Stimulated activated CD4-positive, alpha-beta T cell treated with anti-CD3 and anti-CD28 coated beads, TNF-alpha, amount 100 ng/mL, for 24 hours (primary cell): ENCODE results near the gene HS3ST5.

Experiments used
- DNase-seq, 3 experiments: peaks; one replicate each; pipeline ENCODE4 v3.0.0-alpha.2; 2020; ENCODE audit warnings: low read depth in 3 of 3

The HS3ST5 gene, protein sequence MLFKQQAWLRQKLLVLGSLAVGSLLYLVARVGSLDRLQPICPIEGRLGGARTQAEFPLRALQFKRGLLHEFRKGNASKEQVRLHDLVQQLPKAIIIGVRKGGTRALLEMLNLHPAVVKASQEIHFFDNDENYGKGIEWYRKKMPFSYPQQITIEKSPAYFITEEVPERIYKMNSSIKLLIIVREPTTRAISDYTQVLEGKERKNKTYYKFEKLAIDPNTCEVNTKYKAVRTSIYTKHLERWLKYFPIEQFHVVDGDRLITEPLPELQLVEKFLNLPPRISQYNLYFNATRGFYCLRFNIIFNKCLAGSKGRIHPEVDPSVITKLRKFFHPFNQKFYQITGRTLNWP

DNA sequence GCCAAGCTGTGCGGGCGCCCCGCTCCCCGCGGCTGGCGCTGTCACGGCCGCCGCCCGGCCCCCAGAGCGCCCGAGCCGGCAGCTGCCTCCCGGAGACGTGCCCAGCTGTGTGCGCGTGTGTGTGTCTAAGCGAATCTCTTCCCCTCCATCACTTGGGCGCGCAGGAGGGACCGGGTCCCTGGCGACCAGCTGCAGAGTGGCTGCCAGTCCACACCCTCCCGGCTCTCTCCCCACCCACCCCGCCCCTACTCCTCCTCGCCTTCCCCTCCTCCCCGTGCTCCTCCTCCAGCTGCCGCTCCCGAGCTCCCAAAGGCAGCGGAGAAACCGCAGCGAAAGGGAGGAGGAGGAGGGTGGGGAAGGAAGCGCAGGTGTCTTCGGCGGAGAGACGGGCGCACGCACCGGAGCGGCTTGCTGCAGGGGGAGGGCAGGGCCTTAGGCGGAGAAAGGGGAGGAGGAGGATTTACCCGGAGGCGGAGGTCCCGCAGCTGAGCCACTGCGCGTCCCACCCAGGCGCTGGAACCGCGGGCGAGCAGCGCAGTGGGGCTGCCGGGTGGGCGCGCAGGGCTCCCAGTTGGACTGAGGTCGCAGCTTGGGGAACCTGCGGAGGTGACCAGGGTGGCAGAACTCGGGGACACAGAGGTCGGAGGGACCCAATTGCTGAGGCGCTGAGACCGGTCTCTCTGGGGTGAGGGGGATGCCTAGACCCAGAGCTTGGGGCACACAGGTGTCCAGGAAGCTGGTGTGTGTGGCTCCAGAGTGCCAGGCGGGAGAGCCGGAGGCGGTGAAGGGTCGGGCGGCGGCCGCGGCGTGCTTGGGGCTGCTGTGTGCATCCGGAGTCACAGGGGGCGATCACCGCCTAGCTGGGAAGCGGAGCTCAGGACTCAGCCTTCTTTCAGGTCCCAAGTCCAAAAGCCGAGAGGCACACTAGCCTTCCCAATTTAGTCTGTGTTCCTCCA, at the start of gene HS3ST5:
HS3ST5 (minus strand) TSS at position 198 of the 956 bp plus-strand sequence. CDS start 280,178 bp downstream, outside the sequence.
- DNase-seq, result no peak

DNA sequence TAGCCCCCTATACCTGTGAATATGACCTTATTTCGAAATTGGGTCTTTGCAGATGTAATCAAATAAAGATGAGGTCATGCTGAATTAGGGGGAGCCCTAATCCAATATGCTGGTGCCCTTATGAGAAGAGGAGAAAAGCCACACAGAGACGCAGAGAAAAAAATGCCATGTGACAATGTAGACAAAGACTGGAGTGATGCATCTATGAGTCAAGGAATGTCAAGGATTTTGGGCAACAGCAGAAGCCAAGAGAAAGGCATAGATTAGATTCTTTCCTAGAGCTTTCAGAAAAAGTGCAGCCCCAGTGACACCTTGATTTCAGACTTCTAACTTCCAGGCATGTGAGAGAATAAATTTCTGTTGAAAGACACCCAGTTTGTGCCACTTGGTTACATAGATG, 47.4 kb upstream of the HS3ST5 start:
- no peak for DNase-seq

DNA sequence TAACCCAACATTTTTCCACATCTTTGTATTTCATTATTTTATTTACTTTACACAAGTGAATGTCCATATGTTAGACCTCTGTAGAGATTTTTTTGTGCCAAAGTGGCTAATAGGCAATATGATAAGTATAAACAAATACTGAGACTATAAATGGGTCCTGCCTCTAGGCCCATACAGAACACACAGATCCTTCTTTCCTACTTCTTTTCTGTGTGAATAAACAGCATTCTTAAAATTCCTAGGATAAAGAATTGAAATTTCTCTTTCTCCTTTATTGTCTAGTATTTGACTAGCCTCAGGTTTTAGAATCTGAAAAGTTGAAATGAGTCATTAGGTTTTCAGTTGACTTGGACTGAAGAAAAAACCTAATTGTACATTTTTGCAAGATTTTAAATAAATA, 46.3 kb upstream of the HS3ST5 start:
- no peak for DNase-seq

DNA sequence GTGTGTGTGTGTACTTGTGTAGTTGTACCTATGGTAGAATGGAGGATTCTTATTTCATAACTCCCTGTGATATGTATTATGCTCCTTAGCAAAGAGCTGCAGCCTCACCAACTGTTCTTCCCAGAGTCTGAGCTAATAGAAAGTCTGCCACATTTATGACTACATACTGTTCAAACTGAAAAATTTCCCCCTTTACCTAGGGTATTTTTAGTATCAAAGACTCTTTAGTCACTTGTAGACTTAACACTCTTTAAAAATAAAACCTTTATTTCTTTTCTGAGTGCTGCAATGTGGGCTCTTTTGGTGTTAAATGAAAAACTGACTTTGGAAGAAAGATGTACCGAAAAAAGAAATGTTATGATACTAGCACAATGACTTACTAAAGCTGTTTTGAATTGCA, 39.6 kb upstream of the HS3ST5 start:
- no peak for DNase-seq

DNA sequence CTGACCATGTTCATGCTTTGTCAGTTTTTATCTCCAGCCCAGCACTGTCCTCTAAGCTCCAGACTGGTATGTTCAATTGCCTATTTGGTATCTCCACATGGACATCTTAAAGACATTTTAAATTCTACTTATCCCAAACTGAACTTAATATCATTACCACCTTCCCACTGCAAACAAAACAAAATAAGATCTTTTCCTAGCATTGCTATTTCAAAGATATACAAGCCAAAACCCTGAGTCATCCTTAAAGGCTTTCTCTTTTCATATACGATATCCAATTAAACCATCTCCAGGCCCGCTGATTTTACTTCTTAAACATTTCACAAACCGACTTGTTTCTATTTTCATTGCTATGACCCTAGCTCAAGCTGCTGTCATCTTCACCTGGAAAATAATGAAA, 35.1 kb upstream of the HS3ST5 start:
- DNase-seq, result no peak

DNA sequence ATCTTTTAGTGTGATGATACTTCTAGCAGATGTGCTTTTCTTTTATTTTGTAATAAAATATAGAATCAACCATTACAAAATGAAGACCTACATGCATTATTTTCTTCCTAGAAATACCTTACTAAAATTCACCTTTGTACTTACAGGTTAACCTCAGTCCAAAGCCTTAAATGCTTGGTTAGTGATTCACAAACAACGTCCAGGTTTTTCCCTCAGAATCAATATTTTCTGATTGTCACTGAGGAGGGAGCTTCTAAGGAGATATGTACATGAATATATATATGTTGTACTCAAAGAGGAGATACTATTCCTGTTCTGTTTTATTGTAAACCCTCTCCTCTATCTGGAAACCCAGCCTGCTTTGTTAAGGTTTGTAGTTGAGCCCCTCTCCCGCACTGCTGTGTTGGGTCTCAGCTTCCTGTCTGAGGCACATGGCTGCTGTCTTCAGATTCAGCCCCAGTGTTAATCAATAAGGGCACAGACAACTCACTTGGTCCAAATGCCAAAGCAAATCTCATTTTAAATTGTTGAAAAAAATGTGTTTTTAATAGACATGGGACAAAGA, 33.9 kb upstream of the HS3ST5 start:
- DNase-seq, result no peak

DNA sequence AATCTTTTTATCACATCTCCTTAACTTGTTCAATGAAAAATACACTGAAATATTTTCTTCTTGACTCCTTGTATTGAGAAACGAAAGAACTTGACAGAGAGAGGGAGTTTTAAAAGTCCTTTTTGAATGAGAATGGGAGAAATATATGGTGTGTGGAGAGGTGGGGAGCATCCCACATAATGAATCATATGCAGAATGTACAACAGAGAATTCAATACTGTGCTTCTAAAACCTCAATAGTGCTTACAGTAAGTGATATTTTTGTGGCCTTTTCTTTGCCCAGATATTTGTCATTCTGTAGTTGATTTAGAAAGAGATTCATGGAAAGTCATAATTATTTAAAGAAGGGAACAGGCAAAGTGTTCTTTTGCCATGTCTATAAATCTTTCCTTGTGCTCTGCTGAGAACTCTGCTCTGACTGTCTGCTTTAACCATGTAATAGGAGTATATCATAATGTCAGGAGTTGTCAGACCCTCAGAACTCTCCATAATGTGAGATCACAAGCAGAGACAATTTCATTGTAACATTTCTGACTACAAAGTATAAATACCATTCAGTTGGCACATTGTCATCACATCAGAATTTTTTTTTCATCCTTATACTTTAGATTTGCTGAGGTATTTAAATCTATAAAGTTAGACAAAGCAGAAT, 32.8 kb upstream of the HS3ST5 start:
- no peak for DNase-seq

DNA sequence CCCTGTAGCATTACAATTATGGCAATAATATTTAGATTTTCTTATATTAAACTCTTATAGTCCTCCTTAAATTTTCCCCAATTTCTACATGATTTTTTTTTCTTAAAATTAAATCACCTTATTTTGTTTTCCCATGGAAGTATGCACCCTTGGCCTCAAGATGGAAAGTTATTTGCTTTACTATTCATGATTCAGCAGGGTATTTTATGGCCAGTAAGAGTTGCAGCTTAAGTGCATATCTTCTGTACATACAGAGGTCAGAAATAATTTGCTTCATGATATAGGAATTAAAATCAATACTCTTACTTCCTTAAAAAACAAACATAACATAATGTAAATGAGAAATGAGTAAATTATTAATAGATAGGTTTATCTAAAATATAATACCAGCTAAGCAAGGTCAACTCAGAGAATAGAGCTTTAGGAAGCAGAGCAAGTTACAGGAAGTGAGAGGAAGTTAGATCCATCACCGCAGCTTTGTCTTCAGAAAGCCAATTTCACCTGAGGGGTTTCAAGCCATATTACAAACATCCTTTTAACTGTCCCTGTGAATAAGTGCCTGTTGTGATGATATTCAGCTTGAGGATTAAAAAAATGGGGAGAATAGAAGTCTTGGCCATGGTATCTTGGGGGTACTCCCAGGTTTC, 24.6 kb upstream of the HS3ST5 start:
- DNase-seq, result no peak

DNA sequence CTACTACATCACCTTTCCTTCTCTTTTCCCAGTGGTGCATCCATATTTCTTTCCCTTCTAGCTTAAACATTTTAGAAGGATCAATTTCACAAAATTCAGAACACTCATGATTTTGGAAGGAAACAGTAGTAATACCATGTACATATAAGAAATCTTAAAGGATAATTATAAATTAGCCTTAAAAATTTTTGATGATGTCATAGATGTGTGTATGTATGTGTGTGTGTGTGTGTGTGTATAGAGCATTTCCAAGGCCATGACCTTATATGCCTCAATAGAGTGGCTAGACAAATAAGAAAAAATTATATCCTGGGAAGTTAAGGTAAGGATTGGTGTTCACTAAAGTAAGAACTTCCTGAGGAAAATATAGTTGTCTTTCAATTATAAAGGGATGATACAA, 24.1 kb upstream of the HS3ST5 start:
- no peak for DNase-seq

DNA sequence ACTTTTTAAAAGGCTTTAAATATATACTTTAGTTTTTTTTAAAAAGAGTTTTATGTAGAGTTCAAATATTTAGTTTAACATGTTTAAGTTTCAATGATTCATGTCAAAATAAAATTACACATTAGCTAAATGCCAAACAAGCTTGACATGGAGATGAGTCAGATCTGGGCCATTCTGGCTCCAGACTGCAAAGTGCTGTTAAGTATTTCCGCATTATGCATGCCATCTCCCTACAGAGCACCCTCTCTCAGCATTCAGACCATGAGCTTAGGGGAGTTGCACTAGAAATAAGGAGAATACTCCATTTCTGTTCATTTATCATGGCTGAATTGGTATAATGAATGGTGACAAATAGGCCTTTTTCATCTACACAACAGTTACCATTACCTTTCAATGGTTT, 21.5 kb upstream of the HS3ST5 start:
- no peak for DNase-seq

DNA sequence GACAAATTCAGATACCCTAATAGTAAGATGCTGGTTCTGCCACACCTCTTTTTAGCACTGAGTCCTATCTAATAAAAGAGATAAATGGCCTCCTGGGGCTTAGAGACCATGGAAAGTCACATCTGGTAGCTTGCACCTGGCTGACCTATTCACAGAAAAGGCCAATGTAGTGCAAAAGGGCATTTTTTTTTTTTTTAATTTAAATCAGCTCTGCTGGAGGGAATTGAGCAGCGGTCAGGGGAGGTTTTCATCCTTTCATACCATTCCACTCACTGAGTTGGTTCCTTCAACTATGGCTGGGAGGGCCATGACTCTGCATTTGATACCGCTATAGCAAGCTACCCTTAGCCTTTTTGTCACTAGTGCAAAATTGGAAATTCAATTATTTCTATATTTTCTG, 20.1 kb upstream of the HS3ST5 start:
- DNase-seq, result no peak

DNA sequence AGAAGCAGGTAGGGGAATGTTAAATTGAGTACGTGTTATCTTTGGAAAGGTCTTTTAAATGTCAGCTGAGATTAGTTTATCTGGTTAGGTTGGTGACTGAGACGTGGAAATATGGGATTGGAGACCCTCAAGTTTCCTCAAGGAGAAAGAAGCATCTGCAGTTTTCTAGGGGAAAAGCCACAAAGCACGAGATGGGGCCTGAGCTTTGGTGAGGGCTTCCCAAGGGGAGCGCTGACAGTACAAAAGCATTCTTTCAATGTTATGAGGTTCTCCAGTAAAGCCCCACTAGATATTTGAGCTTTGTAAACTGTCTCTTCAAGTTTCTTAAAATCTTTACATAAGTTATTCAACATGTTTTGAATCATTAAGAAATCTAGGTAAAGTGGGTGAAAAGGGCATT, 19.6 kb upstream of the HS3ST5 start:
- DNase-seq, result no peak

DNA sequence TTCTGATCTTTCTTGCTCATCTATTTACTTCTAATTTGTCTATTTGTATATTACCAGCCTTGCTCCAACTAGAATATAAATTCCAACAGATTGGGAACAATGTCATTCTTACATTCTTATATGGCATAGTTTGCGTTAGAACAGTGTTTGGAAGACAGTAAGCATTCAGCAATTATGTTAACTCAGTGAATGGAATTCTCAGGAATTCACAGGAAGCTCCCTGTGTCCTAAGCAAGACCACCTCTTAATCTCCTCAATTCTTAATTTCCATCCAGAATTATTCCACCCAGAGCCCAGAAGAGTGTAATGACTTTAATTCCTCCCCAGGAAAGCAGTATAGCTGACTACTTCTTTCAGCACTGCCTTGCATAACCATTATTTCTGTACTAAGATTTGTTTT, 18.2 kb upstream of the HS3ST5 start:
- no peak for DNase-seq

DNA sequence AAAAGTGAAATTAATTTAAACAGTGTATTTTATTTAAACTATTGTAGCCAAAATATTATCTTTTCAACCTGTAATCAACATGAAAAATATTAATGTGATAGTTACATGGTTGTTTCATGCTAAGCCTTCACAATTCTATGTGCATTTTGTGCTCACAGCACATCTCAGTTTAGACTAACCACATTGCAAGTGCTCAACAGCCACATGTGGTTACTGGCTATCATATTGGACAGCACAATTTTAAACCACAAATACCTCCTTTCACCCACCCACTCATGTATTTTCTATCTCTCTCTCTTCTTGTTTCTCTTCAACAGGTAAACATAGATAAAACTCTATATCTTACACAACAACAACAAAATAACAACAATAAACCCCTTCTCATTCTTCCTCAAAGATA, 12.5 kb upstream of the HS3ST5 start:
- DNase-seq, result no peak

DNA sequence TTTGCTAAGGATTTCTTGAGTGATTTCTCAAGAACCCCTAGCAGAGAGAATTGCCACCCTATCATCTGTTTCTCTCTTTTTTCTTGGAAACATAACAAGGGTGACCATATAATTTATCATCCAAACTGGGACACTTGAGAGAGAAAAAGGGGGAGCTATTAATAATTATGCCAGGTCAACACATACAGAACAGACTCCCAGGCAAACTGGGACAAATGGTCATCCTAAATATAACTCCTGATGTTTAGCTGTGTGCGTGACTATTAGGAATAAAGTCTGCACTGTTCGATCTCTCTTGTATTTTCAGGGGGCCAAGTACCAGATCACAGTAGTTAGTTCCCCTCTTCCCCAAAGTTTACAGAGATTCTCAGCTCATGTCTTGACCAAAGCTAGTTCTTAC, 11.7 kb upstream of the HS3ST5 start:
- DNase-seq, result no peak

DNA sequence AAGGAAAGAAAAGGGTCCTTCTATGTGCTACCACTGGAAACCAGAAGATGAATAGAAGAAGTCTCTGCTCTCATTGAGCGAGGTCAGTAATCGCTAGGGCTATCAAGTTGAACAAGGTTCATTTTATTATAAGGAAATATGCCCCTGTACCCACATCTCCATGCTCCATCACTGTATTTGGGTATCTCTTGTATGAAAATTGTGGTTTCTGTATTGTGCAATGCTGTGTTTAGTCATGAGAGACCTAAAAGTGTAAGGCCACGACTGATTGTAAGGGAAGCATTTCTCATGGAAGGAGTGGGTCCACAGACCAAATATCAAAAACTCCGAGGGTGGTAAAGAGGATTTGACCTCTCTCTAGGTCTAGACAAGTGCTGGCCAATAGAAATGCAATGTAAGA, 3.6 kb upstream of the HS3ST5 start:
- DNase-seq, result no peak

DNA sequence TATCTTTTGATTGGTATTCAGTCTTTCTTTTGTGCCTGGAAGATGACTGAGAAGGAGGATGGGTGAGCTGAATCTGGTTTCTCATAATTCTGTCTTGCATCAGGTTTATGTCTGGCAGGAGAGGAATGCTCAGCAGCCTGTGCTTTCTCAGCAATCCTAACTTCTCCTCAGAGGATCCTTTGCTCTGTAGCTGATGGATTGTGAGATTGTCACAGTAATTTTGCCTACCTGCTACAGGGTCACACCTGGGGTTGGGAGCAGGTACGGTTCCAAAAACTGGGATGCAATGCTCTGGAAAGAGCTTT, 2.1 kb upstream of the HS3ST5 start:
- DNase-seq, result no peak

DNA sequence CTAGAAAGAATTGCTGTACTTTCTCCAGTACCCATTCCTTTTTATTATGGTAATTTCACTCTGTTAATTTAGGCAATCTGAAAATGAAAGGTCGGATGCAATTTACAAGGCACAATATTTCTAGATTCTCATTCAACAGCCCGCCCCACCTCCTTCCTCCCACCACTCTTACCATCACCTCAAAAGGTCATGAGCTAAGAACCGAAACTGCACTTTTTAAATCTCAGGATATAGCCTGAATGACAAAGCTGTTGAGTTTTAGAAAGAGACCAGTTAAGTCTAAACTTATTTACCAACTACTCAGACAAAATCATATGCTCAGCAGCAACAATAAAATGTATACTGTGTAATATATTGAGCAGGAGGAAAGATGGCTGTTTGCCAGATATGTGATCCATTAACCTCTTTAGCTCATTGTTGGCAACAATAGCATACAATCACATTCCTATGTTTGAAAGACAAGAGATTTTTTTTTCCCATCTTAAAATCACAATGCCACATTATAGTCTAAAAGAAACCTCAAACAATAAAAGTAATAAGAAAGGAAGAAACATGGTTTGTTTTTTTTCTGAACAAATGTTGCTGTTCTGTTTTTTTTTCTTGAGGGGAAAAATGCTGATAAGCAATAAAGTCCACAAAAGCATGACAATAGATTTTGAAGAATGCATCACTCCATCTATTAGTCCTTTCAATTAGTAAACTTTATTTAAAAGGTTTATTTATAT, 1.6 kb upstream of the HS3ST5 start:
- DNase-seq, result no peak

DNA sequence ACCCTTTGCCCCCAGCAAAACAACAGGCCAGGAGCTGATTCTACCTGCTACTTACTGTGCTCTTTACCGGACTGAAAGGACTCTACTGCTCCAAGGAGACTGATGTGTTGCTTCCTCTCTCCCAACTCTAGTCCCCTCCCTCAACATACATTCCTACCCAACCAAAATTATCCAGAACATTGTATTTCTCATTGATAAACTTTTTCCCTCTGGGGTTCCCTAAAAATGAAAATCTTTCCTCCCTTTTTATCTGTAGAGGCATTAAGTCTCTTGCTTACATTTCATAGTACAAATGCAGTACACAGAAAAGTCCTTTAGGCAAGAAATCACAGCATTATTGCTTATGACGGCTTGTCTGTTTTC, 940 bp upstream of the HS3ST5 start:
- no peak for DNase-seq

DNA sequence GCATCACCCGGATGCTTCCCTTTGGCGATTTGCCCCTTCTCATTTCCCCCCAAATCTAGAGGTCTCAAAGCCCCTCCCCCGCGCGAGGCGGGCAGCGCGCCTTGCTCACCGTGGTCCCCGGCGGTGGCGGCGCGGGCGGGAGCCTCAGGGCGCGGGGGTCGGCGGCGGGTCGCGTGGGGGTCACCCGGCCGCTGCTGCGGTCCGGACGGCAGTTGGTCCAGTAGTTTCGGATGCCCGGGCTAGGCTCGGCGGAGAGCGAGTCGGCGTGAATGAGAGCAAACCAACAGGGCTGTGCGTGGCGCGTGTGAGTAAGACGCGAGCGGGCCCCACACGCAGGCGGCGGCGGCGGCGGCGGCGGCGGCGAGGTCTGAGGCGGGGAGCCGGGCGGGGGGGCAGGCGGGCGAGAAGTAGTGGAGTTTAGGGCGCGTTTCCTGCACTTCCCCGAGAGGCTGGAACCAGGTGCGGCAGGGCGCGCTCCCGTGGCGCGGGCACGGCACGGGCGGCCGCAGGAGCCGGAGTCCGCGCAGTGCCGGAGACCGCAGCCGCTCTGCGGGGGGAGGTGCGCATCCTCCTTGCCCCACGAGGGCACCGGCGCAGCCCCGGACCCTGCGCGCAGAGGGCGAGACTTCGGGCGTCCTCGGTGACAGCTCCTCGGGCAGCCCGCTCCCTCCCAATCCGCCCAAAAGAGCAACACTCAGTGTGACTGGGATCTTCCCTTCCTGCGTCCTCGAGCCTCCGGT, 567 bp downstream of the HS3ST5 start:
- DNase-seq, result no peak

DNA sequence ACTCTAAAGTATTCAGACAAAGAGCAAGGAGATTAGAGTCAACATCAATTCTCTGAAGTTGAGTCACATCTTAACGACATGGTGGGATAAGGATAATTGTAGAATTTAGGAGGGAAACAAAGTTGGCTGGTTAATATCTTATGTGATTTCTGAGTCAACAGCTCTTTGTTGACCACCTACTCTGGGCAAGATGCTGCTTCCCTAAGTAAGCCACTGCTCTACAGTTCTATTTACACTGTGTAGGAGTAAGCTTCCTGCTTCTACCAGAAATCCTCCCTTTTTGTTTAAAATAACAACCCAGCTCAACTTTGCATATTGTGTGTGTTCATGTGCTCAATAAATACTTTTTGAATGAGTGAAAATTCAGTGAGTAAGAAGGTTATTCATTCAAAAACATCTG, 3.1 kb downstream of the HS3ST5 start:
- DNase-seq, result no peak
